SU-DHL-6 (cell line): Measurements from ENCODE around the gene CALHM3.

Experiments used
- CTCF ChIP-seq: fragments of 200-600 bp; sonication (generic); IDR thresholded peaks from one replicate; pipeline ENCODE4 v1.5.1; 2017; ENCODE audit warnings: antibody characterized with exemption, mild to moderate bottlenecking, low read length, moderate library complexity; ENCODE audit not compliant: insufficient read depth, poor library complexity, severe bottlenecking
- EZH2phosphoT487 ChIP-seq: fragments of 200-600 bp; sonication (generic), shearing (Covaris generic); conservative IDR thresholded peaks from 2 replicates; pipeline ENCODE4 v1.6.1; 2018; ENCODE audit warnings: mild to moderate bottlenecking, antibody characterized with exemption, low read length, moderate library complexity, mixed read lengths

DNA sequence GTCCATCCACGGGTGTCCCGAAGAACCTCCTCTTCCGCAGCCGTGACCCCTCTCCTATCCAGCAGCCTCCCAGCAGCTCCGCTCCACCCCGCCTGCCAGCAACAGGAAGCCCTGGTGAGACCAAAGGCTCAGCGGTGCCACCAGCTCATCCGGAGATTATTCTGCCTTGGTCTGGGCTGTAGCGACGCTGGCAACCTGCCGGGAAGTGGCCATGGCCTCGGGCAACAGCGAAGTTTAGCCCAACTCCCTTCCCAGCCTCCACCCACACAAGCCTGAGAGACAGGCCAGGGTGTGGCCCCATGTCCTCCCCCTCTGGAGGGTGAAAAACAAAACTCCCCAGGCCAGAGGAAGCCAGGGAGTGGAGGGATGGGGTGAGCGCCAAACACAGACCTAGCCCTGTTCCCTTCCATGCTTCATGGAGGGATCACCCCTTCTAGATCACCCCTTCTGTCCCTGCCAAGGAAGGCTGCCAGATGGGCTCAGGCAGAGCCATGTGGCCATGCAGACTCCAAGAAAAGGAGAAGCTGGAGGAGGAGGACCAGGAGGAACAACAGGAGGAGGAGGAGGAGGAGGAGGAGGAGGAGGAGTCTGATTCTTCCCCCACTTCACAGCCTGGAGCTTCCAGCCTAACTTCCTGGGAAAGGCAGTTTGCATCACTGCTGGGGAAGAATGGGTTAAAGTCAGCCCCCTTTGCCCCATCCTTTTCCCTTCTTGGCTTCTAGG lies 27.8 kb downstream of the CALHM3 start:
- TF ChIP-seq CTCF (no peak), EZH2phosphoT487 (no peak)
